Endothelial cell of umbilical vein (primary cell): Measurements from ENCODE around the gene MYO15A. TPM values are rescaled to one million over a fixed set of nuclear protein-coding genes. Genes with fewer than 3 reads are reported as not detected.

Source experiments
- BruUV-seq: library from RNA; stranded (reverse); fragments of 400-500 nt; replicated peaks from 2 replicates; lab custom pipeline; 2021; lab: Mats Ljungman, UMichigan
- CTCF ChIA-PET: fragments of 300-600, 350-600 bp; sonication (Branson Sonifier 250); formaldehyde crosslinking; loops from one replicate; lab custom pipeline; 2021; ENCODE audit warnings: antibody characterized with exemption, inconsistent platforms; lab: Charles Lee
- POLR2A ChIA-PET: fragments of 300-600, 350-600 bp; sonication (Branson Sonifier 250); formaldehyde crosslinking; loops from one replicate; lab custom pipeline; 2021; ENCODE audit warnings: antibody characterized with exemption, inconsistent platforms; lab: Charles Lee
- DNase-seq: peaks from one replicate; pipeline ENCODE4 v3.0.0-alpha.2; 2011; ENCODE audit warnings: low read depth, low spot score
- FAIRE-seq: peaks from 2 replicates; lab custom pipeline; 2011; peaks lifted over from hg19 to GRCh38; lab: Jason Lieb, UNC
- H2AFZ ChIP-seq: 2 replicates; pipeline ENCODE4 v1.6.0; 2012; ENCODE audit warnings: low read depth, low read length, control low read depth, inconsistent platforms
- H3K27ac ChIP-seq: 2 replicates; pipeline ENCODE4 v1.5.1; 2011; ENCODE audit warnings: low read depth, mild to moderate bottlenecking, control low read depth, low read length, moderate library complexity; ENCODE audit not compliant: insufficient read depth
- H3K27me3 ChIP-seq, 2 experiments: 2 replicates each; pipeline versions ENCODE4 v1.6.0 to v1.6.1; 2011; ENCODE audit warnings: low read length in 2 of 2, mixed read lengths in 1 of 2; ENCODE audit not compliant: control insufficient read depth in 2 of 2, insufficient read depth in 2 of 2
- H3K36me3 ChIP-seq, 2 experiments: 2 replicates in 1 of 2; 3 replicates in 1 of 2; pipeline ENCODE4 v1.5.1; 2011; ENCODE audit warnings: low read length in 2 of 2, mild to moderate bottlenecking in 1 of 2, moderate library complexity in 1 of 2; ENCODE audit not compliant: control insufficient read depth in 2 of 2, insufficient read depth in 2 of 2; ENCODE audit errors: extremely low read depth in 1 of 2
- H3K4me1 ChIP-seq: 3 replicates; pipeline ENCODE4 v1.5.1; 2011; ENCODE audit warnings: mild to moderate bottlenecking, low read length; ENCODE audit not compliant: control insufficient read depth, insufficient read depth; ENCODE audit errors: extremely low read depth
- H3K4me2 ChIP-seq: 2 replicates; pipeline ENCODE4 v1.6.1; 2011; ENCODE audit warnings: low read length, control low read depth, mixed read lengths; ENCODE audit not compliant: insufficient read depth
- H3K4me3 ChIP-seq, 3 experiments: fragments of 200-600 bp in 1 of 3; sonication (generic), shearing (Covaris generic) in 1 of 3; replicated peaks in 1 of 3; 2 replicates each; pipeline ENCODE4 v1.5.1; 2011 to 2016; ENCODE audit warnings: control low read depth in 3 of 3, low read length in 3 of 3, mild to moderate bottlenecking in 2 of 3, inconsistent platforms in 1 of 3, low read depth in 1 of 3, moderate library complexity in 1 of 3; ENCODE audit not compliant: insufficient read depth in 1 of 3
- H3K79me2 ChIP-seq: 2 replicates; pipeline ENCODE4 v1.6.0; 2012; ENCODE audit warnings: low read length, inconsistent platforms; ENCODE audit not compliant: control insufficient read depth, insufficient read depth
- H3K9ac ChIP-seq: replicated peaks from 2 replicates; pipeline ENCODE3; 2011; ENCODE audit warnings: low read length, control low read depth; ENCODE audit not compliant: insufficient read depth; ENCODE audit errors: extremely low read depth
- H3K9me1 ChIP-seq: replicated peaks from 3 replicates; pipeline ENCODE4 v1.6.0; 2011; ENCODE audit warnings: mild to moderate bottlenecking, low read length; ENCODE audit not compliant: control insufficient read depth, insufficient read depth; ENCODE audit errors: extremely low read depth
- H3K9me3 ChIP-seq: replicated peaks from 2 replicates; pipeline ENCODE4 v1.5.1; 2012; ENCODE audit warnings: low read length, inconsistent platforms; ENCODE audit not compliant: control insufficient read depth, insufficient read depth
- H4K20me1 ChIP-seq: replicated peaks from 2 replicates; pipeline ENCODE3; 2011; ENCODE audit warnings: mild to moderate bottlenecking, low read length; ENCODE audit not compliant: control insufficient read depth, insufficient read depth; ENCODE audit errors: extremely low read depth
- EZH2 ChIP-seq: IDR thresholded peaks from 2 replicates; pipeline ENCODE4 v1.6.1; 2012; ENCODE audit warnings: borderline replicate concordance, low read depth, mild to moderate bottlenecking, moderate library complexity, low read length, inconsistent platforms; ENCODE audit not compliant: severe bottlenecking
- FOS ChIP-seq: IDR thresholded peaks from 2 replicates; pipeline ENCODE4 v1.6.1; 2011; ENCODE audit warnings: mild to moderate bottlenecking, low read length, moderate library complexity, borderline replicate concordance; ENCODE audit not compliant: insufficient read depth
- GATA2 ChIP-seq: IDR thresholded peaks from 2 replicates; pipeline ENCODE4 v1.7.0; 2011; ENCODE audit warnings: low read depth, mild to moderate bottlenecking, moderate library complexity, mixed read lengths, low read length; ENCODE audit not compliant: insufficient read length, insufficient read depth
- JUN ChIP-seq: IDR thresholded peaks from 2 replicates; pipeline ENCODE4 v1.6.1; 2011; ENCODE audit warnings: borderline replicate concordance, low read depth; ENCODE audit not compliant: insufficient read length, insufficient read depth
- MAX ChIP-seq: IDR thresholded peaks from 2 replicates; pipeline ENCODE4 v1.6.1; 2011; ENCODE audit not compliant: insufficient read depth, insufficient read length
- MYC ChIP-seq: IDR thresholded peaks from one replicate; pipeline ENCODE4 v1.6.1; 2011; ENCODE audit warnings: mild to moderate bottlenecking, low read depth, low read length
- POLR2A ChIP-seq: IDR thresholded peaks from 2 replicates; pipeline ENCODE4 v1.6.1; 2012; ENCODE audit warnings: low read depth, mild to moderate bottlenecking, control low read depth, low read length
- POLR2AphosphoS5 ChIP-seq: IDR thresholded peaks from 2 replicates; pipeline ENCODE4 v1.6.1; 2012; ENCODE audit warnings: low read depth, mild to moderate bottlenecking, control low read depth, low read length, moderate library complexity; ENCODE audit not compliant: insufficient read depth
- dilution Hi-C: fragments of 300-500 bp; cut with MboI; formaldehyde crosslinking; loops from one replicate; pipeline ENCODE4 v1.15.0; 2019; ENCODE audit warnings: low sequenced_read_pairs; ENCODE audit not compliant: extremely low pct_ligation_motif_present
- intact Hi-C: fragments of 100-400 bp; cut with micrococcal nuclease; formaldehyde crosslinking; loops from one replicate; pipeline ENCODE4 v1.10.0; 2022
- polyA plus RNA-seq, 4 experiments: library from polyadenylated mRNA; depleted of rRNA in 3 of 4; stranded (reverse) in 3 of 4; unstranded in 1 of 4; fragments of >200 nt; gene quantifications; 2 replicates each; pipeline versions ENCODE4 v1.2.1 to v1.2.3, GENCODE V29; 2011 to 2012; ENCODE audit warnings: missing spikeins in 1 of 4
- total RNA-seq: library from RNA; stranded (reverse); gene quantifications from 2 replicates; pipeline ENCODE4 v1.2.3, GENCODE V29; 2021
- TF ChIP-seq, protein P1 (sequence below), 2 donors: IDR thresholded peaks; 1 replicate in 1 of 2; 2 replicates in 1 of 2; pipeline ENCODE4 v1.5.1; 2011; ENCODE audit warnings: low read length in 2 of 2, mild to moderate bottlenecking in 2 of 2, moderate library complexity in 2 of 2, control low read depth in 1 of 2, inconsistent platforms in 1 of 2, low read depth in 1 of 2; ENCODE audit not compliant: insufficient read depth in 1 of 2; ENCODE audit errors: extremely low read depth in 1 of 2

Gene MYO15A
- total and polyA plus RNA-seq, 2 donors (not counting 3 experiments of a cell fraction or from before 2014, with no cell fraction given), result 0.46 to 0.82 TPM

DNA sequence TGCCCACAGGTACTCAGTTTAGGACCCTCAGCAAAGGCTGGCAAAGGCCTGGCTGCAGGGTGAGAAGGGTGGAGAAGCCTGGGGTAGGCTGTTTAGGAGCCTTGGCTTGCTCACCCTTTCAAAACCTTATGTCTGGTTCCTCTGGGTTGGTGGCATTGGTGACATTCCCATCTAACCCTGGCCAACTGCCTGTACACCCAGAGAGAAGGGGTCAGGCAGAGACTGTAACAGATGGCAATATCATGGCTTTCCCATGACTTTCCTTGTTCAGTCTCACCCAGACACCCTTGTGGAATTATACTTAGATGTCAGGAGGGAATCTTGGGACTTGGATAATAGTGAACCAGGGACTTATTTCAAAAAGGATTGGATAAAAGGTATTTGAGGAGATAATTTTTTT, 98.4 kb downstream of the MYO15A start:
- Histone ChIP-seq H3K36me3 (peaks cover 9 to 40% of the 10 kb centered on the region in 2 experiments), H4K20me1 (no peaks in the 10 kb centered on the region), H3K9me1 (no peaks in the 10 kb centered on the region), H3K4me1 (no peaks in the 10 kb centered on the region), H3K79me2 (peaks cover 22% of the 10 kb centered on the region), H3K4me2 (no peak overlapping the region), H3K27me3 (no peaks in the 10 kb centered on the region), H3K27ac (no peak overlapping the region), H3K4me3 (no peak overlapping the region), H3K9ac (no peak overlapping the region), H2AFZ (no peak overlapping the region), H3K9me3 (no peaks in the 10 kb centered on the region)
- dilution Hi-C loops (no loop called here), intact Hi-C loops (no loop called here)
- BruUV-seq, result no TSS peak
- DNase-seq (no peak), FAIRE-seq (no peak)
- POLR2A ChIA-PET, result no interaction called here
- CTCF ChIA-PET, result interaction anchor here (1.3 kb wide), 1 partner anchor 16 kb away, joined by 3 read pairs; no protein-coding TSS in a partner anchor
- TF ChIP-seq FOS (no peak), POLR2AphosphoS5 (no peak), MYC (no peak), POLR2A (no peak), MAX (no peak), JUN (no peak), EZH2 (no peak), GATA2 (no peak)
- TF ChIP-seq, protein P1, sequence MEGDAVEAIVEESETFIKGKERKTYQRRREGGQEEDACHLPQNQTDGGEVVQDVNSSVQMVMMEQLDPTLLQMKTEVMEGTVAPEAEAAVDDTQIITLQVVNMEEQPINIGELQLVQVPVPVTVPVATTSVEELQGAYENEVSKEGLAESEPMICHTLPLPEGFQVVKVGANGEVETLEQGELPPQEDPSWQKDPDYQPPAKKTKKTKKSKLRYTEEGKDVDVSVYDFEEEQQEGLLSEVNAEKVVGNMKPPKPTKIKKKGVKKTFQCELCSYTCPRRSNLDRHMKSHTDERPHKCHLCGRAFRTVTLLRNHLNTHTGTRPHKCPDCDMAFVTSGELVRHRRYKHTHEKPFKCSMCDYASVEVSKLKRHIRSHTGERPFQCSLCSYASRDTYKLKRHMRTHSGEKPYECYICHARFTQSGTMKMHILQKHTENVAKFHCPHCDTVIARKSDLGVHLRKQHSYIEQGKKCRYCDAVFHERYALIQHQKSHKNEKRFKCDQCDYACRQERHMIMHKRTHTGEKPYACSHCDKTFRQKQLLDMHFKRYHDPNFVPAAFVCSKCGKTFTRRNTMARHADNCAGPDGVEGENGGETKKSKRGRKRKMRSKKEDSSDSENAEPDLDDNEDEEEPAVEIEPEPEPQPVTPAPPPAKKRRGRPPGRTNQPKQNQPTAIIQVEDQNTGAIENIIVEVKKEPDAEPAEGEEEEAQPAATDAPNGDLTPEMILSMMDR (IDR thresholded peaks at IDR 0.05; ENCODE audit: extremely low read depth in 1 of 2, insufficient read depth in 1 of 2, low read depth in 1 of 2, low read length in 2 of 2), result no peak
